Measurements from ENCODE around the gene ASXL2. TPM values are rescaled to one million over a fixed set of nuclear protein-coding genes. Genes with fewer than 3 reads are reported as not detected.
A peak's percentile ranks its signal among the peaks of the same experiment; 100 is the strongest.

ASXL2 gene
- total RNA-seq, 1 experiment from 2014 or later: 34.5 TPM

DNA sequence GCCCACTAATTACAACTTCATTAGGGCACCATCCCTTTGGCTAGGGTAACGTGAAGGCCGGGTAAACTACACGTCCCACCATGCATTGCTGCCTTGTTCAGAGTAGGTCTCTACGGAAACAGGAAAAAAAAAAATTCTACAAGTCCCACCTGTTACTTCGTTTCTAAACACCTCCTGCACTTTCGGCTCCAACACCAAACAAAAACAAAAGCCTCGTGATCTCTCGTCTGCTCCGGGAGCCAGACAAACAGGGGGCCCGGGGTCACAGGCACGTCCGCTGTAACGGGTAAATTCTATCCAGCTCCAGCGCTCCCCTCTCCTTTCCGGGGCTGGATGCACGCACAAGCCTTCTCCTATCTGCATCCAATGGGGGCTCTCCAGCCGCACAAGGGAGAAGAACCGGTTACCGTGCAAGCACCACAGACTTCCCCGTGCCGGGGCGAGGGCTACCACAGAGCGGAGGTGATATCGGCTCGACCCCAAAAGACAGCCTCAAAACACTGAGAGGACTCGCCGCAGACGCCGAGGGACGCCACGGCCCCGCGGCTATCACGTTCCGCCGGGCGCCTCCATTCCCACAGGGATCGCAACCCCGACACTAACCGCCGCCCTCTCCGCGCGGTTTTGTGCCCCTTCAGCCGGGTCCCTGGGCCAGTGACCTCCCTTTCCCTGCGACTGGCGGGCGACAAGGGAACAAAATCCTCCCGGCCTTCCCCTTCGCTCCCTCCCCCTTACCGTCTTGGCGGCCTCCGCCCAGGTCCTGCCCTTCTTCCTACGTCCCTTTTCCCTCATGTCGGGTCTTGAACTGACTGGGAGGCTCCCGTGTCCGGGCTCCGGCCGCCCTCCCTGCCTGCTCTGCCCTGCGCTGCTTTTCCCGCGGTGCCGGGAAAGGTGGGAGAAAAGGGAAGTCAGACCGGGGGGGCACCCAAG is 591 bp downstream of the ASXL2 start:
- ChIA-PET CTCF (interaction anchor here (0.5 to 0.6 kb wide), 2 partner anchors 12 to 94 kb away, joined by 3 to 4 read pairs; no protein-coding TSS in a partner anchor), POLR2A (ENCODE audit: low non-redundant PET) (interaction anchor here (0.6 kb wide), 1 partner anchor 390 kb away, joined by 12 read pairs; no protein-coding TSS in a partner anchor)
- TF ChIP-seq, protein P1, sequence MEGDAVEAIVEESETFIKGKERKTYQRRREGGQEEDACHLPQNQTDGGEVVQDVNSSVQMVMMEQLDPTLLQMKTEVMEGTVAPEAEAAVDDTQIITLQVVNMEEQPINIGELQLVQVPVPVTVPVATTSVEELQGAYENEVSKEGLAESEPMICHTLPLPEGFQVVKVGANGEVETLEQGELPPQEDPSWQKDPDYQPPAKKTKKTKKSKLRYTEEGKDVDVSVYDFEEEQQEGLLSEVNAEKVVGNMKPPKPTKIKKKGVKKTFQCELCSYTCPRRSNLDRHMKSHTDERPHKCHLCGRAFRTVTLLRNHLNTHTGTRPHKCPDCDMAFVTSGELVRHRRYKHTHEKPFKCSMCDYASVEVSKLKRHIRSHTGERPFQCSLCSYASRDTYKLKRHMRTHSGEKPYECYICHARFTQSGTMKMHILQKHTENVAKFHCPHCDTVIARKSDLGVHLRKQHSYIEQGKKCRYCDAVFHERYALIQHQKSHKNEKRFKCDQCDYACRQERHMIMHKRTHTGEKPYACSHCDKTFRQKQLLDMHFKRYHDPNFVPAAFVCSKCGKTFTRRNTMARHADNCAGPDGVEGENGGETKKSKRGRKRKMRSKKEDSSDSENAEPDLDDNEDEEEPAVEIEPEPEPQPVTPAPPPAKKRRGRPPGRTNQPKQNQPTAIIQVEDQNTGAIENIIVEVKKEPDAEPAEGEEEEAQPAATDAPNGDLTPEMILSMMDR (conservative IDR thresholded peaks at IDR 0.05; ENCODE audit: low read depth, low read length): no peak
- no peak for TF ChIP-seq EZH2 (IDR thresholded peaks at IDR 0.05; ENCODE audit: borderline replicate concordance, low read depth, low read length, poor library complexity, severe bottlenecking)
- intact Hi-C loops (cut with micrococcal nuclease; ENCODE audit: unreplicated experiment): no loop called here
- Histone ChIP-seq H3K4me1 (ENCODE audit: insufficient read depth, low read length, poor library complexity, severe bottlenecking) (peaks cover 20% of the 10 kb centered on the region), H3K4me3 (ENCODE audit: low read depth, low read length, poor library complexity, severe bottlenecking) (peak overlapping the region; percentile 97), H3K27me3 (replicated peaks; ENCODE audit: insufficient read depth, low read depth, low read length, poor library complexity) (no peaks in the 10 kb centered on the region), H3K9me3 (ENCODE audit: low read depth, low read length, poor library complexity, severe bottlenecking) (no peaks in the 10 kb centered on the region), H3K36me3 (ENCODE audit: insufficient read depth, low read length, poor library complexity, severe bottlenecking) (no peaks in the 10 kb centered on the region), H3K27ac (ENCODE audit: low read depth, low read length, poor library complexity, severe bottlenecking) (peak overlapping the region; percentile 92)
- peak; percentile 71 for DNase-seq (ENCODE audit: low spot score)
- no TSS peak for BruUV-seq (replicated peaks)

DNA sequence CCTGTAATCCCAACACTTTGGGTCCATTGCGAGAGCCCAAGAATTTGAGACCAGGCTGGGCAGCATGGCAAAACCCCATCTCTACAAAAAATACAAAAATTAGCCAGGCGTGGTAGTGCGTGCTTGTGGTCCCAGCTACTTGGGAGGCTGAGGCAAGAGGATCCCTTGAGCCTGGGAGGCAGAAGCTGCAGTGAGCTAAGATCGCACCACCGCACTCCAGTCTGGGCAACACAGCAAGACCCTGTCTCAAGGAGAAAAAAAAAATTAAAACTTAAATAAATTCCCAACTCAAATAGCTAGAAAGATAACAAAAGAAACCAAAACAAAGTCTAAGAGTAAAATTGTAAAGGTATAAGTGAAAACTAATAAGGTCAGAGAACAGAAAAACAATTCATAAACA is 6.2 kb downstream of the ASXL2 start:
- DNase-seq (ENCODE audit: low spot score): no peak
- ChIA-PET POLR2A (ENCODE audit: low non-redundant PET) (no interaction called here), CTCF (interaction anchor here (0.6 kb wide), 1 partner anchor 216 kb away, joined by 3 read pairs; no protein-coding TSS in a partner anchor)
- H3K27me3 ChIP-seq (replicated peaks; ENCODE audit: insufficient read depth, low read depth, low read length, poor library complexity): no peaks in the 10 kb centered on the region
- H3K36me3 ChIP-seq (ENCODE audit: insufficient read depth, low read length, poor library complexity, severe bottlenecking): no peaks in the 10 kb centered on the region
- H3K27ac ChIP-seq (ENCODE audit: low read depth, low read length, poor library complexity, severe bottlenecking): no peak overlapping the region
- peaks cover 13% of the 10 kb centered on the region for H3K4me1 ChIP-seq (ENCODE audit: insufficient read depth, low read length, poor library complexity, severe bottlenecking)
- H3K4me3 ChIP-seq (ENCODE audit: low read depth, low read length, poor library complexity, severe bottlenecking): no peak overlapping the region
- no TSS peak for BruUV-seq (replicated peaks)
- intact Hi-C loops (cut with micrococcal nuclease; ENCODE audit: unreplicated experiment): no loop called here
- H3K9me3 ChIP-seq (ENCODE audit: low read depth, low read length, poor library complexity, severe bottlenecking): no peaks in the 10 kb centered on the region
- TF ChIP-seq, protein P1 (conservative IDR thresholded peaks at IDR 0.05; ENCODE audit: low read depth, low read length): no peak
- TF ChIP-seq EZH2 (IDR thresholded peaks at IDR 0.05; ENCODE audit: borderline replicate concordance, low read depth, low read length, poor library complexity, severe bottlenecking): no peak

DNA sequence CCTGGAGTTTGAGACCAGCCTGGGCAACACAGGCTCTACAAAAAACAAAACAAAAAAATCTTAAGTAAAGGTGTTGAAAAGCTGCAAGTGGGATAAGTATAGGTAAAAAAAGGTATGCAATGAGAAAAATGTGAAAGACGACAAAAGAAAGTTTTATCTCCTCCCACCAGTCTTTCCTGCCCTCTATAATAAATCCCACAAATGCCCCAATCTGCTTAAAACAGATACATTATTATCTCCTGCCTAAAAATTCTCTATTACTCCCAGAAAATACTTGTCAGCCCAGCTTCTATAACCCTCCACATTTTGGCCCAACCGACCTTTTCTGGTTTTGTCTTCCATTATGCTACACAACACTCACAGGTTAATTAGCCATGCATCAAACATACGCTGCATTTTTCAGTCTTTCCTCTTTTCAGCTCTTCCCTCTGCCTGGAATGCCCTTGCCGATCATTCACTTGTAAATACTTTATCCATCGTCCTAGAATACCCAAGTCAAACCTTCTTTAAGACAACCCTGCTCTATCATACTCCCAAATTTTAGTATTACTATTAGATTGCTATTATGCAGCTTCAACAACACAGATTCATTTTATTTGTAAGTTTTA is 10.8 kb downstream of the ASXL2 start:
- CTCF ChIA-PET: no interaction called here
- Histone ChIP-seq H3K27ac (ENCODE audit: low read depth, low read length, poor library complexity, severe bottlenecking) (no peak overlapping the region), H3K27me3 (replicated peaks; ENCODE audit: insufficient read depth, low read depth, low read length, poor library complexity) (no peaks in the 10 kb centered on the region), H3K9me3 (ENCODE audit: low read depth, low read length, poor library complexity, severe bottlenecking) (no peaks in the 10 kb centered on the region), H3K36me3 (ENCODE audit: insufficient read depth, low read length, poor library complexity, severe bottlenecking) (no peaks in the 10 kb centered on the region), H3K4me3 (ENCODE audit: low read depth, low read length, poor library complexity, severe bottlenecking) (no peak overlapping the region), H3K4me1 (ENCODE audit: insufficient read depth, low read length, poor library complexity, severe bottlenecking) (no peaks in the 10 kb centered on the region)
- POLR2A ChIA-PET (ENCODE audit: low non-redundant PET): no interaction called here
- BruUV-seq (replicated peaks): no TSS peak
- TF ChIP-seq, protein P1 (conservative IDR thresholded peaks at IDR 0.05; ENCODE audit: low read depth, low read length): no peak
- intact Hi-C loops (cut with micrococcal nuclease; ENCODE audit: unreplicated experiment): no loop called here
- DNase-seq (ENCODE audit: low spot score): no peak
